SU-DHL-6 (cell line): Measurements from ENCODE around the gene RCAN2.

Source experiments
- H2AFZ ChIP-seq: fragments of 200-600 bp; sonication (generic); 2 replicates; pipeline ENCODE4 v1.6.1; 2014; ENCODE audit warnings: low read depth, mild to moderate bottlenecking, moderate library complexity, mixed read lengths, antibody characterized with exemption, low read length; ENCODE audit not compliant: severe bottlenecking
- H3F3A ChIP-seq: fragments of 200-600 bp; shearing (Covaris generic); 2 replicates; pipeline ENCODE4 v1.6.0; 2016; ENCODE audit warnings: antibody characterized with exemption, mild to moderate bottlenecking; ENCODE audit not compliant: insufficient read depth
- H3K27ac ChIP-seq: fragments of 200-600 bp; sonication (generic); 2 replicates; pipeline ENCODE4 v1.5.1; 2016; ENCODE audit warnings: low read depth, mild to moderate bottlenecking, low read length, moderate library complexity, mixed read lengths
- H3K27me3 ChIP-seq: fragments of 200-600 bp; sonication (generic), shearing (Covaris generic); 2 replicates; pipeline ENCODE4 v1.6.0; 2014; ENCODE audit warnings: mild to moderate bottlenecking, low read length
- H3K36me3 ChIP-seq: fragments of 200-600 bp; sonication (generic); 2 replicates; pipeline ENCODE4 v1.6.1; 2014; ENCODE audit warnings: mild to moderate bottlenecking, low read length, mixed read lengths
- H3K4me2 ChIP-seq: fragments of 300-600, 200-600 bp; shearing (Covaris generic), sonication (generic); 2 replicates; pipeline ENCODE4 v1.6.0; 2014; ENCODE audit warnings: low read length, low read depth, mild to moderate bottlenecking; ENCODE audit not compliant: poor library complexity, severe bottlenecking
- H3K4me3 ChIP-seq: fragments of 200-600 bp; sonication (generic); 2 replicates; pipeline ENCODE4 v1.5.1; 2014; ENCODE audit warnings: antibody characterized with exemption, low read length, mild to moderate bottlenecking, mixed read lengths; ENCODE audit not compliant: insufficient read depth, poor library complexity, severe bottlenecking
- H3K79me2 ChIP-seq: fragments of 200-600 bp; sonication (generic); 2 replicates; pipeline ENCODE4 v1.6.1; 2014; ENCODE audit warnings: mild to moderate bottlenecking, low read length, moderate library complexity; ENCODE audit not compliant: insufficient read depth
- H3K9ac ChIP-seq: fragments of 200-600 bp; sonication (generic); 2 replicates; pipeline ENCODE4 v1.7.0; 2014; ENCODE audit warnings: mild to moderate bottlenecking, low read length
- H3K9me2 ChIP-seq: fragments of 200-600 bp; sonication (generic); replicated peaks from 2 replicates; pipeline ENCODE4 v1.6.1; 2014; ENCODE audit warnings: low read length; ENCODE audit not compliant: insufficient read depth
- H3K9me3 ChIP-seq: fragments of 200-600 bp; sonication (generic); 2 replicates; pipeline ENCODE4 v1.6.1; 2014; ENCODE audit warnings: low read length, mixed read lengths; ENCODE audit not compliant: insufficient read depth
- H4K20me1 ChIP-seq: fragments of 200-600 bp; sonication (generic); 2 replicates; pipeline ENCODE4 v1.6.1; 2014; ENCODE audit warnings: low read depth, mild to moderate bottlenecking, antibody characterized with exemption, low read length, moderate library complexity, mixed read lengths
- EZH2phosphoT487 ChIP-seq: fragments of 200-600 bp; sonication (generic), shearing (Covaris generic); conservative IDR thresholded peaks from 2 replicates; pipeline ENCODE4 v1.6.1; 2018; ENCODE audit warnings: mild to moderate bottlenecking, antibody characterized with exemption, low read length, moderate library complexity, mixed read lengths
- TF ChIP-seq, protein P1 (sequence below): fragments of 200-600 bp; sonication (generic); IDR thresholded peaks from one replicate; pipeline ENCODE4 v1.5.1; 2017; ENCODE audit warnings: antibody characterized with exemption, mild to moderate bottlenecking, low read length, moderate library complexity; ENCODE audit not compliant: insufficient read depth, poor library complexity, severe bottlenecking

Gene RCAN2

DNA sequence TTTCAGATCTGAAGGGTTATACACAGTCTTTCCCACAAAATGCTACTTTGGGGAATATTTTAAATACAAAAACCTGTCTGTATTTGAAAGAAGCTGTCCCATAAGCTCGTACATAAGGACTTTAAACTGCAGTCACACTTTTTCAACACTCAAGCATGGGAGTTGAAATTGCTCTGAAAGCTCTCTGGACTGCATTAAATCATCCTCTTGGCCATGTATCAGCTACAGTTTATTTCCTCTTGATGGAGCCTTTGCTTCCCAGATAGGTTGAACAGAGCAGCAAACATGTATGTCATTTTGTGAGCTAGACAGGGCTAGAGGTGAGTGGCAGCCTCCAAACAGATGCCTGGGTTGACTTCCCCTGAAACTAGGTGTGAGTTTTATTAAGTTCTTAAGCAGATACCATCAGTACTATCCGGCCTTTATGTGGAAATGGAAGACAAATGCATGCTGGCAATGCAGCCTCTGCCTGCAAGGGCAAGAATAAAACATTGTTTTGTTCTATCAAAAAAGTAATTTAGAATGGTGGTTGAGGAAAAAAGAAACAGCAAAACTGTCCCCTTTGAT, 214.6 kb downstream of the RCAN2 start:
- H3K9ac ChIP-seq = no peak overlapping the region
- no peaks in the 10 kb centered on the region for H3F3A ChIP-seq
- H2AFZ ChIP-seq = no peak overlapping the region
- H3K4me2 ChIP-seq = no peak overlapping the region
- H3K9me2 ChIP-seq = no peaks in the 10 kb centered on the region
- H3K9me3 ChIP-seq = no peaks in the 10 kb centered on the region
- H4K20me1 ChIP-seq = no peaks in the 10 kb centered on the region
- no peak overlapping the region for H3K4me3 ChIP-seq
- H3K36me3 ChIP-seq = no peaks in the 10 kb centered on the region
- H3K27ac ChIP-seq = no peak overlapping the region
- H3K27me3 ChIP-seq = no peaks in the 10 kb centered on the region
- no peaks in the 10 kb centered on the region for H3K79me2 ChIP-seq
- TF ChIP-seq, protein P1, sequence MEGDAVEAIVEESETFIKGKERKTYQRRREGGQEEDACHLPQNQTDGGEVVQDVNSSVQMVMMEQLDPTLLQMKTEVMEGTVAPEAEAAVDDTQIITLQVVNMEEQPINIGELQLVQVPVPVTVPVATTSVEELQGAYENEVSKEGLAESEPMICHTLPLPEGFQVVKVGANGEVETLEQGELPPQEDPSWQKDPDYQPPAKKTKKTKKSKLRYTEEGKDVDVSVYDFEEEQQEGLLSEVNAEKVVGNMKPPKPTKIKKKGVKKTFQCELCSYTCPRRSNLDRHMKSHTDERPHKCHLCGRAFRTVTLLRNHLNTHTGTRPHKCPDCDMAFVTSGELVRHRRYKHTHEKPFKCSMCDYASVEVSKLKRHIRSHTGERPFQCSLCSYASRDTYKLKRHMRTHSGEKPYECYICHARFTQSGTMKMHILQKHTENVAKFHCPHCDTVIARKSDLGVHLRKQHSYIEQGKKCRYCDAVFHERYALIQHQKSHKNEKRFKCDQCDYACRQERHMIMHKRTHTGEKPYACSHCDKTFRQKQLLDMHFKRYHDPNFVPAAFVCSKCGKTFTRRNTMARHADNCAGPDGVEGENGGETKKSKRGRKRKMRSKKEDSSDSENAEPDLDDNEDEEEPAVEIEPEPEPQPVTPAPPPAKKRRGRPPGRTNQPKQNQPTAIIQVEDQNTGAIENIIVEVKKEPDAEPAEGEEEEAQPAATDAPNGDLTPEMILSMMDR = no peak
- TF ChIP-seq EZH2phosphoT487 = no peak

DNA sequence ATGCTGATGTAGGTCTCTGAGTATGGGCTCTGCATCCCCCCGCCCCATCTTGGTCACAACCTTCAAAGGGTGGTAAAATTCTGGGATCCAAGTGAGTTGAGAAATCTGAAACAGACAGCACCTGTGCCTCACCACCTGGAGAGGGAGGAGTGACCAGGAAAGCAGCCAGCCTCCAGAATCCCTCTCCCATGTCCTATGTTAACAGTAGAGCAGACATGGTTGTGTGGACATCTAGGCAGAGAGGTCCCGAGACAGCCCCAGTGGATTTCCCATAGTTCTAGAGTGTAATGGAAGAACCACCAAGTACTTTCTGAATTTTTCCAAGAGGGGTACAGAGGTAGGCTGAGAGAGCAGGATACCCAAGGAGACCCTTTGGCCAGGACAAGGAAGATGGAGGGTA, 216.7 kb downstream of the RCAN2 start:
- Histone ChIP-seq H3K4me3 (no peak overlapping the region), H3K36me3 (no peaks in the 10 kb centered on the region), H3K27ac (no peak overlapping the region), H4K20me1 (no peaks in the 10 kb centered on the region), H3K9ac (no peak overlapping the region), H3K9me2 (no peaks in the 10 kb centered on the region), H3K4me2 (no peak overlapping the region), H3F3A (no peaks in the 10 kb centered on the region), H3K79me2 (no peaks in the 10 kb centered on the region), H3K27me3 (no peaks in the 10 kb centered on the region), H2AFZ (no peak overlapping the region), H3K9me3 (no peaks in the 10 kb centered on the region)
- no peak for TF ChIP-seq EZH2phosphoT487
- TF ChIP-seq, protein P1 = no peak

DNA sequence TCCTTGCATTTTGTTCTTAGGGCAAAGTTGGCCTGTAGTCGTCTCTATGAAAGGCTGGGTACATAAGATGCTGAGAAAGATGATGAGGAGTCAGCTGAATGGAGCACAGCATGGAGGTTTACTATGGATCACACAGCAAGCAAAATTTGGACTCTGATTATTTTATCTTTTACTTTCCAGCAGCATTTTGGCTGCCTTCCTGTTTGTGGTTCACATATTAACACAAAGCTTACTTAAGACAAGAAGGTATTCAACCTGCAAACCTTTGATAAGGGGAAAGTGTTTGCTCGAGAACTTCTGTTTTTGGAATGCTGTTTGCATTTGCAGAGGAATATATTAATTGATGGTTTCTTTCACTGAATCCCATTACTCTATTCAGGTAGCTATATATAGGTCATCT, 217.3 kb downstream of the RCAN2 start:
- Histone ChIP-seq H3K27ac (no peak overlapping the region), H3K36me3 (no peaks in the 10 kb centered on the region), H3K27me3 (no peaks in the 10 kb centered on the region), H3K79me2 (no peaks in the 10 kb centered on the region), H3K4me3 (no peak overlapping the region), H3K9me2 (no peaks in the 10 kb centered on the region), H3K9me3 (no peaks in the 10 kb centered on the region), H3F3A (no peaks in the 10 kb centered on the region), H3K4me2 (no peak overlapping the region), H3K9ac (no peak overlapping the region), H2AFZ (no peak overlapping the region), H4K20me1 (no peaks in the 10 kb centered on the region)
- TF ChIP-seq, protein P1 = no peak
- TF ChIP-seq EZH2phosphoT487 = no peak
